GM19324 (cell line): ENCODE results near the gene ARFIP2.
A peak's percentile ranks its signal among the peaks of the same experiment; 100 is the strongest.
"Not testable (repeated sequence)": the region's sequence is repeated elsewhere in the genome, so short reads cannot be mapped to it uniquely, and the experiment has no call there.

Experiments
- ATAC-seq: cut with Tn5 transposase; IDR thresholded peaks from one replicate; pipeline ENCODE4 v1.9.1; 2021; ENCODE audit warnings: mild to moderate bottlenecking, moderate library complexity; ENCODE audit not compliant: unreplicated experiment, low FRiP score

Gene ARFIP2

GRCh38 chr11:6481012-6481923, at the start of gene ARFIP2, which contains the start of gene TIMM10B:
Gene ARFIP2, minus strand, starts transcription at chr11:6481331. Its CDS starts 910 bp downstream, at chr11:6480421.
Gene TIMM10B, plus strand, starts transcription at chr11:6481501. Its CDS starts 16 bp downstream, at chr11:6481517.
- peak; percentile 99 for ATAC-seq

DNA sequence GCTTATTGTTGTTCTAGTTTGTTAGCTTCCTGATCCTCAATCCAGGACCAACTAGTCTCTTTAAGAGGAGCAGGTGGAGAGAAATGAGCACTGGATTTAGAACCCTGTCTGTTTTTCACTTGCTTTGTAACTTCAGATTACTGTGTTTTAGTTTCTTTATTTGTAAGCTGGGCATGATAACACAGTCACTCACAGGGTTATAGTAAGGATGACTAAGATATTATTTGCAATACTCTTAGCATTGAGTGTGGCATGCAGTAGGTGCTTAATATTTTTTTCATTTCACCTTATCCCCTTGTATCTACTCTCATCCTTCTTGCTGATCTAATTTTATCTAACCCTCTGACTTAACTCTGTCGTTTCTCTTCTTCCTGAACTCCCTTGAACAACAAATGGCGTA, 49.7 kb upstream of the ARFIP2 start:
- no peak for ATAC-seq

- no peak for ATAC-seq
Observed at GRCh38 chr11:6529266-6529665, 48.1 kb upstream of the ARFIP2 start.

- ATAC-seq = no peak
Observed at GRCh38 chr11:6526411-6527135, 45.4 kb upstream of the ARFIP2 start.

DNA sequence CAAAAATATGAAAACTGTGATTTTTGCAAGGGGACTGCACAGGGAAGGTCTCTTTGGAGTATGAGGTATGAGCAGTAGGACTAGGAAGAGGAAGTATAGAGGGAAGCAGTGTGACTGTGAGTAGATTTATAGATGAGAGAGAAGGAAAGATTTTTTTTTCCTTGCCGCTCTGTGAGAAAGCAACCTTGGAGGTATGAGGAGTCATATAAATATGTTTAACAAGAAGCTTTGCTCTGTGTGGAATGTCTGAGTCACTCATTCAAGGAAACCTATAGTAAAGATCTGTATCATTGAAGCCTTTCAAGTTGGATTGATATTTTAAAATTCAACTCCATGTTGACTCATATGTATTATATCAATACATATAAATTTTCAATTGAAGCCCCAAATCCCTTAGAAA, 42.1 kb upstream of the ARFIP2 start:
- ATAC-seq = no peak

DNA sequence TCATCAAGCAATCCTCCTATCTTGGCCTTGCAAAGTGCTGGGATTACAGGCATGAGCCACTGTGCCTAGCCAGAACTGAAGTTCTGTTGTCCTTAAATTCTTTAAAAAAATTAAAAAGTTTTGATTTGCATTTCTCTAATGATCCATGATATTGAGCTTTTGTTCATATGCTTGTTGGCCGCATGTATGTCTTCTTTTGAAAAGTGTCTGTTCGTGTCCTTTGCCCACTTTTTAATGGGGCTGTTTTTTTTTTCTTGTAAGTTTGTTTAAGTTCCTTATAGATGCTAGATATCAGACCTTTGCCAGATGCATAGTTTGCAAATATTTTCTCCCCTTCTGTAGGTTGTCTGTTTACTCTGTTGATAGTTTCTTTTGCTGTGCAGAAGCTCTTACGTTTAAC, 40.8 kb upstream of the ARFIP2 start:
- not testable (repeated sequence) for ATAC-seq

DNA sequence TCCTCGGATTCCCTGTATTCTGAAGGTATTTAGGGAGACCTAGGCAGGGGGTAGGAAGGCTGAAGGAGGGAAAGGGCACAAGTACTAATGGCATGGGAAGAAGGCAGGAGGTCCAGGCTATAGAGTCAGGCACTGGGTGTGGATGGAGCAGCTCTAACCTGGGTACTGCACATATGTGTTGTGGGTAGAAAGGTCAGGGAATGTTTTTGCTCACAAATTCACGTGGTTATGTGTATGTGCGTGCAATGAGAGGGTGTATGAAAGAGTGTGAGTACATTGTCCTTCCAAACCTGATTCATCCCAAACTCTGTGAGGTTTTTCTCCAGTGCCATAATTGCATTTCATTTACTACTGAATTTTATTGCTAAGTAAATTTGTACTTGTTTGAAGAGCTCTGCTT, 39.1 kb upstream of the ARFIP2 start:
- no peak for ATAC-seq

DNA sequence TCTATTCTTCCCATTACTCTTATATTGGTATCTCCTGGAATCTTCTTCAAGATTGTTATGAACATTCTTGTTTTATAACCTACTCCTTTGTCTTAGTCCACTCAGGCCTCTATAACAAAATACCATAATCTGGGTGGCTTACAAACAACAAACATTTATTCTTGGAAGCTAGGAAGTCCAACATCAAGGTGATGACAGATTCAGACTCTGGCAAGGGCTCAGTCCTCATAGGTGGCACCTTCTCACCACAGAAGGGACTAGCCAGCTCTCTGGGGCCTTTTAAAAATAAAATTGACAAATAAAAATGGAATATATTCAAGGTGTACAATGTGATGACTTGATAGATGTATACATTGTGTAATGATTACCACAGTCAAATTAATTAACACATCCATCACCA, 35.7 kb upstream of the ARFIP2 start:
- ATAC-seq = no peak

- ATAC-seq = no peak
Observed at GRCh38 chr11:6505577-6506240, 24.6 kb upstream of the ARFIP2 start.

GRCh38 chr11:6504166-6504565, 23.0 kb upstream of the ARFIP2 start:
- ATAC-seq = no peak

DNA sequence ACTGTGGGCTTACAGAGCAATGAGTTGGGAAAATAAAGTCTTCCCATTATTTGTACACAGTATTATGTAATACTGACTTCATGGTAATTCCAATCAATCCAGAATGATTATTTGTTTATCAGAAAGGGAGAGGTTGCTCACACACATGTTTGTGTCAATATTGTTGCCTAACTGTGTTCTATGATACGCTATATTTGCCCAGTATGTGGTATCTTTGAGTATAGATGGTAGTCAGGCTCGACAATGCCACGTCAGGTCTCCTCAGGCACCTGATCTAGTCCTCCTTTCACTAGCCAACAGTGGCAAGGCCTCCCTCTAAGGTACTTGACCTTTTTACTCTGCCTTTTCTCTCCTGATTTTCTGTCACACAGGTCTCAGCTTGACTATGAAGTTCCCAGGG, 21.3 kb upstream of the ARFIP2 start:
- ATAC-seq = no peak

DNA sequence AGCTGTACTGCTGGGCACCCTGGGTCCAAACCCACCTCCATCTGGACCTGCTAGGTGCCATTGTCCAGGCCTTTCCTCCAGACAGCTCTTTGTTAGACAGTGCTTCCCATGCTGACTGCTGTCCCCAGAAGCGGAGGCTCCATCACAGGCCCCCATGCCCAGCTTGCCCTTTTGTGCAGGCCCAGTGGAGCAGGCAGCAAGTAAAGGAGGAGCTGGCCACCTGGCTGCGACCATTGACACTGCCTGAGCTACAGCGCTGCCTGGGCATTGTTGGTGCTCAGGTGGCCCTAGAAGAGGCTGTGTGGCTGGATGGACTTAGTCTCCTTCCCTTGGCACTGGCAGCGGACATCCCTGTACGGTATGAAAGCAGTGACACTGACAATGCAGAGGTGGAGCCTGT, 17.4 kb upstream of the ARFIP2 start:
- no peak for ATAC-seq

DNA sequence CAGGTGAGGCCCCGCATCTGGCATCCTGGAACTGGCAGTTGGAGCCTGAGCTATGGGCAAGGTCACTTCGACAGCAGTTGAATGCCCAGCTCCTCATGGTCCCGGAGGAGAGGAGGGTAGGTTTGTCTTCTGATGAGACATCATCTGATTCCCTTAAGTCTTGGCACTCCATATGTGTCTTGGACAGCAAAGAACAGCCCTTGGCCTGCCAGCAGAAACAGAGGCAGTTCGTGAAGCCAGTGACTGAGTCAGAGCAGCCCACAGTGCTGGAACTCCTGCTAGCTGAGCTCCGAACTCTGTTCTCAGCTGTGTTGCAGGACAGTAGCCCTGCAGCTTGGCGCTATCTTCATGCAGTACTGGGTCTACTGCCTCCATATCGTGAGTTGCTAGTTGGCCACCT, 17.0 kb upstream of the ARFIP2 start:
- no peak for ATAC-seq

- no peak for ATAC-seq
Observed at GRCh38 chr11:6497069-6497839, 16.1 kb upstream of the ARFIP2 start, which contains the start of gene DNHD1. Gene DNHD1, plus strand, starts transcription at chr11:6497280. Its CDS starts 936 bp downstream, at chr11:6498216.

GRCh38 chr11:6489306-6489705, 8.2 kb upstream of the ARFIP2 start:
- no peak for ATAC-seq

- no peak for ATAC-seq
Observed at GRCh38 chr11:6488821-6489220, 7.7 kb upstream of the ARFIP2 start.

GRCh38 chr11:6488342-6488741, 7.2 kb upstream of the ARFIP2 start:
- no peak for ATAC-seq

DNA sequence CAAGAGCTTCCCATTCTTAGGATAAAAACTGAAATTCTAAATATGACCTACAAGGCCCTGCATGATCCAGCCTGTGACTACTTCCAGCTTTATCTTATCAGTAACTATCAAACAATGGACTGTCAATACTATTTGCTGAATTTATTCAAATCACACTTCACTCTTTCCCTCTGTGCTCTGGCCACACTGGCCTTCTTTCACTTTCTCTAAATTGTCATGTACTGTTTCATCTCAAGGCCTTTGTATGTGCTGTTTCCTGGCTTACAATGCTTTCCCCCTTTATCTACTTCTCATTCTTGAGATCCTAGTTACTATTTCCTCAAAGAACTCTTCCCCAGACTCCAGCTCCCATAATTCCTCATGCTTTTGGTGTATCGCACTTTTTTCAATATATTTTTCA, 5.8 kb upstream of the ARFIP2 start:
- no peak for ATAC-seq

DNA sequence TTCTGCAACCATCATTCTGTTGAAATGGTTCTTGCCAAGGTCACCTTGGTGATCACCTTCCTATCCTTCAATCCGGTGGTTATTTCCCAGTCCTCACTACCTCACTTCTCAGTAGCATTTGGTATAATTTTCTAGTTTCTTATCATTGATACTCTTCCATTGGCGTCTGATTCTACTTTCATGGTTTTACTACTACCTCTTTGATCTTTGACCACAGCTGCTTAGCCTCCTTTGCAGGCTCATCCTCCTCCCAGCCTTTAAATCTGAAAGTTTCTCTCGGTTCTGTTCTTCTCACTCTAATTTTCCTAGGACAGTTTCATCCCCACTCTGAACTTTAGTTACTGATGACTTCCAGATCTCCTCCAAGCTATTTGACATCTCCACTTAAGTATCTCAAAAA, 5.1 kb upstream of the ARFIP2 start:
- no peak for ATAC-seq

GRCh38 chr11:6485661-6486060, 4.5 kb upstream of the ARFIP2 start:
- ATAC-seq = no peak
